ENCODE results near the gene OTUD4.
"Not testable (repeated sequence)": the region's sequence is repeated elsewhere in the genome, so short reads cannot be mapped to it uniquely, and the experiment has no call there.

The OTUD4 gene, protein sequence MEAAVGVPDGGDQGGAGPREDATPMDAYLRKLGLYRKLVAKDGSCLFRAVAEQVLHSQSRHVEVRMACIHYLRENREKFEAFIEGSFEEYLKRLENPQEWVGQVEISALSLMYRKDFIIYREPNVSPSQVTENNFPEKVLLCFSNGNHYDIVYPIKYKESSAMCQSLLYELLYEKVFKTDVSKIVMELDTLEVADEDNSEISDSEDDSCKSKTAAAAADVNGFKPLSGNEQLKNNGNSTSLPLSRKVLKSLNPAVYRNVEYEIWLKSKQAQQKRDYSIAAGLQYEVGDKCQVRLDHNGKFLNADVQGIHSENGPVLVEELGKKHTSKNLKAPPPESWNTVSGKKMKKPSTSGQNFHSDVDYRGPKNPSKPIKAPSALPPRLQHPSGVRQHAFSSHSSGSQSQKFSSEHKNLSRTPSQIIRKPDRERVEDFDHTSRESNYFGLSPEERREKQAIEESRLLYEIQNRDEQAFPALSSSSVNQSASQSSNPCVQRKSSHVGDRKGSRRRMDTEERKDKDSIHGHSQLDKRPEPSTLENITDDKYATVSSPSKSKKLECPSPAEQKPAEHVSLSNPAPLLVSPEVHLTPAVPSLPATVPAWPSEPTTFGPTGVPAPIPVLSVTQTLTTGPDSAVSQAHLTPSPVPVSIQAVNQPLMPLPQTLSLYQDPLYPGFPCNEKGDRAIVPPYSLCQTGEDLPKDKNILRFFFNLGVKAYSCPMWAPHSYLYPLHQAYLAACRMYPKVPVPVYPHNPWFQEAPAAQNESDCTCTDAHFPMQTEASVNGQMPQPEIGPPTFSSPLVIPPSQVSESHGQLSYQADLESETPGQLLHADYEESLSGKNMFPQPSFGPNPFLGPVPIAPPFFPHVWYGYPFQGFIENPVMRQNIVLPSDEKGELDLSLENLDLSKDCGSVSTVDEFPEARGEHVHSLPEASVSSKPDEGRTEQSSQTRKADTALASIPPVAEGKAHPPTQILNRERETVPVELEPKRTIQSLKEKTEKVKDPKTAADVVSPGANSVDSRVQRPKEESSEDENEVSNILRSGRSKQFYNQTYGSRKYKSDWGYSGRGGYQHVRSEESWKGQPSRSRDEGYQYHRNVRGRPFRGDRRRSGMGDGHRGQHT

DNA sequence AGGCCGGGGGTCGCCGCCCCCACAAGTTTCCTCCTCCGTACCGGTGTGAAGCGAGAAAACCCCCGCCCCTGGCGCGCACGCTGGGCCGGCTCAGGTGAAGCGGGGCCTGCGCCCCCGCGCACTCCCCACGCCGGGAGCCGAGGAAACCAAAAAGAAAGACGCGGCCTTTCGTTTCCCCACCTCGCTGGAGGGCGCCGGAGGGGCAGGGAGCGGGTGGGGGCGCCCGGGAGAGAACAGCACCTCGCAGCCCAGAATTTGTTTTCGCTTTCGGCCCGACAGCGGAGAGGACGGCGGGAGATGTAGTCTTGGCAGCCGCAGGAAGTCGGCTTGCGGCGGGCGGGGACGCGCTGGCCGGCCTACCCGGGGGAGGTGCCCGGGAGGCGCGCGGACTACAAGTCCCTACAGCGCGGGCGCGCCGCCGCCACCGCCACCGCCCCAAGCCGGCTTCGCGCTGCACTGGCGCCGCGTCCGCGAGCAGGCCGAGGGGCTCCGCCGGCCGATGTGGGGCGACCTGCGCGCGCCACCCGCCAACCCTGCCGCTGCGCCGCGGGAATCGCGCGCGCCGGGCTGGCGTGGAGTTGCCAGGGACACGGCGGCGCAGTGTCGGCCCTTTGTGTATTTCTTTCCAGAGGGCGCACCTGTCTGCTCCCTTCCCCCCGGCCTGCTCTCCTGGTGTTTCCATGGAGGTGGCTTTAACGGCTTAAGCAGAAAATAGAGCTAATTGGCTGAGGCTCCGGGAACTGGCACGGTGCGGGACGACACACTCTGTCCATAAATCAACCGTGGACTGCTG, at the start of gene OTUD4:
Gene OTUD4 (minus strand): TSS at position 292 of the 793 bp plus-strand sequence. CDS start 616 bp downstream, outside the sequence.
- peak; percentile 82 for DNase-seq

DNA sequence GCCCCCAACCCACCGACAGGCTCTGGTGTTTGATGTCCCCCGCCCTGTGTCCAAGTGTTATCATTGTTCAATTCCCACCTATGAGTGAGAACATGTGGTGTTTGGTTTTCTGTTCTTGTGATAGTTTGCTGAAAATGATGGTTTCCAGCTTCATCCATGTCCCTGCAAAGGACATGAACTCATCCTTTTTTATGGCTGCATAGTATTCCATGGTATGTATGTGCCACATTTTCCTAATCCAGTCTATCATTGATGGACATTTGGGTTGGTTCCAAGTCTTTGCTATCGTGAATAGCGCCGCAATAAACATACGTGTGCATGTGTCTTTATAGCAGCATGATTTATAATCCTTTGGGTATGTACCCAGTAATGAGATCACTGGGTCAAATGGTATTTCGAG, 42.8 kb upstream of the OTUD4 start:
- not testable (repeated sequence) for DNase-seq

DNA sequence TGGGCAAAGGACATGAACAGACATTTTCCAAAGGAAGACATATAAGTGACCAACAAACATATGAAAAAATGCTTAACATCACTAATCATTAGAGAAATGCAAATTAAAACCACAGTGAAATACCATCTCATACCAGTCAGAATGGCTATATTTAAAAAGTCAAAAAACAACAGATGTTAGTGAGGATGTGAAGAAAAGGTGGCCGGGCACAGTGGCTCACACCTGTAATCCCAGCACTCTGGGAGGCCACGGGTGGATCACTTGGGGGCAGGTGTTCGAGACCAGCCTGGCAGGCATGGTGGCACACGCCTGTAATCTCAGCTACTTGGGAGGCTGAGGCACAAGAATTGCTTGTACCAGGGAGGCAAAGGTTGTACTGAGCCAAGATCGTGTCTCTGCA, 41.1 kb upstream of the OTUD4 start:
- DNase-seq: not testable (repeated sequence)

DNA sequence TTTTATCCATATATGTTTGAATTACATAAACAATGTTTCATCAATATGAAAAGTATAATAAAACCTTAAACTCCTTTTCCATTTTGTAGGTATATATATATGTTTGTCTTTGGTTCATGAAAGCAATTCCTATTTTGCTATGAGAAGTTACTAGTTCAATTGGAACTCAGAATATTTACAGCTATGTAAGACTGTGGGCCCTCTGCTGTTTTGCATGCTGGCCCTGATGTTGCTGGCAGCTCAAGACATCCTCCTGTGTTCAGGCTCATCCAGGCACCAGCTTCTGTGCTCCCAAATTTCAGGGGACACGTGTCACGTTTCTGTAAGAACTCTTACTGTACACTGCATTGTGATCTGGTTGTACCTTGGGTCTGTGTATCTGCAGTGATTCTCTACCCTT, 38.7 kb upstream of the OTUD4 start:
- no peak for DNase-seq

DNA sequence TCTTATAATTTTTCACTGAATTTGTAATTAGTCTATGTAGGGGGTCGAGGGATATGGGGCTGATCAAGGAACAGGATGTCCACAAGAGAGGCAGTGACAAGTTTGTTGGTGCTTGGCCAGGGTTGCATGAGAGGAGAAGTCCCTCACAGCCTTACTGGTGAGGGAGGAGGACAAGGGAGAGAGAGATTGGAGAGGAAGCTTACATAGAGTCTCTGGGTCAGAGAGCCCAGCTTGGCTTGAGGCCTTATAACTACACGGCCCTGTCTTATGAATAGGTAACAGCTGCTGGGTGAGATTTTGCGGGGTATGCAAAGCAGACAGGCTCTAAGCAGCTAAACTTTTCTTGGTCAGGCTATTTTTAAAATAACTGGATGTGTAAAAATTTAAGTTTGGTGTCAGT, 37.9 kb upstream of the OTUD4 start:
- DNase-seq: no peak

DNA sequence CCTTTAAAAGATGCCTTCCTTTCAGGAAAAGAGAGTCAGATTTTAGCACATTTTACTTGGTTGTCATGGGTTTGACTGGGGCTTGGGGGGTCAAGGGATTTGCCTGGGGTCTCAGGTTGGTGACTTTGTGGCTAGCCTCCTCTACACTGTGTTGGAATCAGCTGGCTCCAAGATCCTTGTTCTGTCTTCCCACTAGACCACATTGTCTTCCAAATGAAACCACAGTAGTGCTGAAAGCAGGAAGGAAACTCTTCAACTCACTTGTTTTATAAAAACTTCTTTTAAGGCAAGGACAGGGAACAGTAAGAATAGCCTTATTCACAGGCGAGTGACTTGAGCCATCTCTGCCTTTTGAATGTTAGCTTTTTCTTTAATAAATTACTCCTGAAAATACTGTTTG, 37.0 kb upstream of the OTUD4 start:
- DNase-seq: no peak

DNA sequence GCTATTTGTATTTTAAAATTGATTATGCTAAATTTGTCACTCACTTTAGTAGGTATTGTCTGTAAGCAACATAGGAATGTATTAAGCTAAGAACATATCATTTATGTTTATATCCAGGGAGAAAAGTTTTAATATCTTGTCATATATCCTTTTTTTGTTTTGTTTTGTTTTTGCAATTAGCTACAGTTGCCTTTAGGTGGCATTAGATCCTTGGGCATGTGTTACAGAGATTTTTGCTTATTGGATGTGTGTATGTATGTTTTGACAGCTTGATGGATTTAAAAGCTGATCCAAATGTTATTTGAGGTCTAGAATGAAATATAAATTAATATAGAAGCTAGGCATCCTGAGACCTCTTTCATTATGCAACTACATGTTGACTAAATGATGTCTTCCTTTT, 36.1 kb upstream of the OTUD4 start:
- no peak for DNase-seq

DNA sequence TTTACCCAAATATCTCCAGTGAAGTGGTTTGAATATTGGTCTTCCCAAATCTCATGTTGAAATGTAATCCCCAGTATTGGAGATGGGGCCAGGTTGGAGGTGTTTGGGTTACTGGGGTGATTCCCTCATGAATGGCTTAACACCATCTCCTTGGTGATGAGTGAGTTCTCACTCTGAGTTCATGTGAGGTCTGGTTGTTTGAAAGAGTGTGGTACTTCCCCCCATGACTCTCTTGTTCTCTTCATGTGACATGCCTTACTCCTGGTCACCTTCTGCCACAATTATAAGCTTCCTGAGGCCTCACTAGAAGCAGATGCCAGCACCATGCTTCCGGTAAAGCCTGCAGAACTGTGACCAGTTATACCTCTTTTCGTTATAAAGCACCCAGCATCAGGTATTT, 32.9 kb upstream of the OTUD4 start:
- no peak for DNase-seq

DNA sequence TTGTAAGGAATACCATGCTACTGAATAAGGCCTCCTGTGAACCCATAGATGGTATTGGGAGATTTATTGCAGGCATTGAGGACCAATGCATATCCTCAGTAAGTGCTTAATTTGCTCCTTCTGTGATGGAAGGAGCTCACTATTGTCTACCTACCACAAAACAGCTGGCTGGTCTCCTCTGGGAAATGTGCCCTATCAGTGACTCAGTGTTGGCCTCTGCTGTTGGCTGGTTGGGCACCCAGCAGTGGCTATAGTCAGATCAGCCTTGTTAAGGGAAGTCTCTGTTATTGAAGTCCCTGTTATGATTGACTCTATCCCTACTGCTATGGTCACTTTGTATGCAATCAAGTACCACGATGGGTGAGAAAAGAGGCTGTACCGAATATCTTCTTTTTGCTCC, 27.5 kb upstream of the OTUD4 start:
- DNase-seq: no peak

DNA sequence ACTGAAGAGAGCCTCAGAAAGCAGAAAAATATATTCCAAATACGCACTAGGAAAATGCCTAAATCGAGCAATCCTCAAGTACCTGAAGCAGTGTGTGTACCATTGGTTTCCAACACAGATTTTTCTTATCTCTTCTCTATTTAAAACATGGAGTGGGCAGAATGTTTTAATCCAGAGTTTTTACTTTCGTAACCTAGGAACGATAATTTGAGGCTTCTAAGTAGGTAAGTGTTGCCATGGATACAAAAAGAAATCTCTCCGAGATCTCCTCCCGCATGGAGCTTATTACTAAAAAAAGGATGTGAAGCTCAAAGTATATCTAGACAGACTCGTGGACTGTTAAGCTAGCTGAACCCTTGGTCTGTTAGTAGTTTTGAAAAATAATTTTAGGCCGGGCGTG, 23.0 kb upstream of the OTUD4 start:
- DNase-seq: no peak

DNA sequence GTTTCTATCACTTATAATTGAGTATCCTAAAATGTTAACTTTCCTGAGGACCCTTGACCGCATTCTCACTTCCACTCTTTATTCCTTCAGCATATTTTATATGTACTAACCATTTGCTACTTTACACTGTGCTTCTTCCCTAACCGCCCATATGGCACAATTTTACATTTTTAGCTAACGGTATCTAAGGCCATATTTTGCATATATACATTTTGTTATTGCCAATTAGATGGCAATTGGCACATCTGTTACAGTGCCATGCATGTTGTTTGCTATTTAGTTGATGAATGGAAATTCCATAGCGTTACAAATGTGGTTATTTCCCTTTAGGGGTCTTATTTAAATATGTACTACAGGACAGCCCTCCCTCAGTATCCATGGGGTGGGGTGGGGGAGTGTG, 20.0 kb upstream of the OTUD4 start:
- no peak for DNase-seq

DNA sequence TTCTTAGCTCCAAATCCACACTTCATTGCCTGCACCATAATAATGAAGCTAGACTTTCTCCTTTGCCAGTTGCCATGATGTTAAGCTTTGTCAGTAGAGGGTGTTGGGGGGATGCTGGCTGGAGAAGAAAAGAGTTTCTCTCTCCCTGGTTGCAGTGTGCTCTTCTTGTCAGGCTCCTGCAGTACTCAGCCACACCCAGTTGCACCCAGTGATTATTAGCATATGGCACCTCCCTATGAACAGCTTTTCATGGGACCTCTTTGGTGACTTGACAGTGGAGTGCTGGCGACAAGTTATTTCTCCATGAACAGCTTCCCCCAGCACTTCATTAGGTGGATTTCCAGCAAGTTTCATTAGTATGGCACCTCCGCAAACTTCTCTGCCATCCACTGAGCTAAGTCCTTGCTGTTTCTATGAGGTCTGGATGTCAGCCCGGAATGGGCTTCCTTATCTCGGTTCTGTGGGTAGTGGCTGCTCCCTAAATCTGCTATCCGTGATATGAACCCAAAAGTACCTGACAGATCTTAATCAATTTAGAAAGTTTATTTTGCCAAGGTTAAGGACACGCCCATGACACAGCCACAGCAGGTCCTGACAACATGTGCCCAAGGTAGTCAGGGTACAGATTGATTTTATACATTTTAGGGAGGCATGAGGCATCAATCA, 18.8 kb upstream of the OTUD4 start:
- DNase-seq: no peak

DNA sequence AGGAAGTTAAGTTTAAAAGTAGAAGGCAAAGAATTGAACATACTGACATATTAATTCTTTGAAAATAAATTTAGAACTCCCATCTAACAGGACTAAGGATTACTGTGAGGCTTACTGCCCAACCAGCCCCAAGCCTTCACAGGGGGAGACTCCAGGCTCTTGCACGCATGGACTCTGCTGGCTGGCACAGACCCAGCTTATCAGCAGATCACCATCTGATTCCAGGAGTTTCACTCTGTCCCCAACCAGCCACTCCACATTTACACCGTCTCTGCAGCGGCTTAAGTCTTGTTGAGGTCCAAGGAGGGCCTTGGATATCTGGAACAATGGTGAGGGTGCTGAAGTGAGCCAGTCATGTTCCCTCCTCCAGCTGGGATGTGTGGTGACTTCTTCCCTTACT, 16.4 kb upstream of the OTUD4 start:
- DNase-seq: no peak

DNA sequence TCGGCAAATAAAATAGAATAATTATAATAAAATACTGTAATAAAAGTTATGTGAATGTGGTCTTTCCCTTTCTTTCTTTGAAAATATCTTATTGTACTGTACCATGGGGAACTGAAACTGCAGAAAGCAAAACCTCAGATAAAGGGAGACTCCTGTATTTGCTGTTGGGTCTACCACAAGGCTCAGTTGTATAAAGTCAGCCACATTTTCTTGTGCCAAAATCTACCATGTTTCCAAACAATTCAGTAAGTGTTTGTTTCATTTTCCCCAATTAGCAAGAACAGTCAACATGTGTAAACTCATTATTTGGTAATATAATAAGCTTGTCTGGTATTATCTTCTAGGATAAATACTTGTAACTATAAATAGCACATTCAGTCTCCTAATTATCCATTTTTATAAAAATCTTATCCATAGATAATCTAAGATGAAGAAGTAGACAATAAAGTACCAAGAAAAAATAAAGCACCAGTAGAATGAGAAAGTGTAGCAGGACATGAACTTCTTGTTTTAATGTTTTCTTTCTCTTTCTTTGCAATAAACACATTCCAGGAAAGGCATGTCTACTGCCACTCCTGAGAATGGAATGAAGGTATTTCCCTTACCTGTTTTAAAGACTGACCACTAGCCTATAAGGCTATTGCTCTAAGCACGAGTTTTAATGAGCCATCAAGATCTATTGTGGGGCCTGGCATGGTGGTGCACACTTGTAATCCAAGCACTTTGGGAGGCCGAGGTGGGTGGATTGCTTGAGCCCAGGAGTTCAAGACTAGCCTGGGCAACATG, 15.0 kb upstream of the OTUD4 start:
- no peak for DNase-seq

DNA sequence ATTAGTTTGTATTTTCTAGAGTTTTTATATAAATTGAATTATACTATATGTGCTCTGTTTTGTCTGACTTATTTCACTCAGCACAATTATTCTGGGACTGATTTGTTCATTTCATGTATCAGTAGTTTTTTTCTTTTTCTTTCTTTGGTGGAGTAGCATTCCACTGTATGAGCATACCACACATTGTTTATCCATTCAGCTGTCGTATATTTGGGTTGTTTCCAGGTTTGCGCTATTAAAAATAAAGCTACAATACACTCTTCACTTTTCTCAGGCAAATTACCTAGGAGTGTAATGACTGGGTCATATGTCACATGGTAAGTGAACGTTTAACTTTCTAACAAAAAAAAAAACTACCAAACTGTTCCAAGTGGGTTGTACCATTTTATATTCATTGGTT, 9.6 kb upstream of the OTUD4 start:
- no peak for DNase-seq

DNA sequence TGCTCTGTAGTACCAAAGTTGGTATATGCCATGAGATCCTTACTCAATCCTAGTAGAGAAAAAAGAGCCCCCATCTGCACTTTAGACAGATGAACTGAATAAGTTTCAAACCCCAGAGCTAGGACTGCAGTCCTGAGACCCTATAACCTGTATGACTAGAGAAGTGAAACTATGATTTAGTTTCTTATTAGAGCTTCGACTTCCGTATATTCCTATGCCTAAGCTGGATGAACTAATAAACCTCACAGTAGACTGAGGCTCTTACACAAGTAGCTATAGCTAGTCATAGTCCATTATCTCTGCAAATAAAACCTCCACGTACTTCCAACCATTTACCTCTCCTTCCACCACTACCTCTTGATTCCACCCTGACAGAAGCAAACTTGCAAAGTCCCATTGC, 6.3 kb upstream of the OTUD4 start:
- DNase-seq: no peak

DNA sequence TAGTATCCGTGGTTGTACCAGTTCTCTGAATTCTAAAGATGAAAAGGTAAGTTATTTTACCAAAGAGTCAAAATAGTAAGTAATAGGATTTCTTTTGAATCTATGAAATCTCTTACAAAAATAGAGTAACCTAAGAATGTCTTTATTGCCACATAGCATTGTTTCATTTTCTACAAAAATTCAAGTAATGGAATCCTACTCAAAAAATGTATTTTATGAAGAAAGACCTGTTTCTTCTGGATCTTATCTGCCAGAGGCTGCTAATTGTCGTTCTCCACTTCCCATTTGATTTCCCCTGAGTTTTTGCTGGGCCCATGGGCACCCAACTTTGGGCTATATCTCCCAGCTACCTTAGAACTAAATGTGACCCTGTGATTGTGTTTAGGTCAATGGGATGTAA, 3.2 kb upstream of the OTUD4 start:
- DNase-seq: no peak

DNA sequence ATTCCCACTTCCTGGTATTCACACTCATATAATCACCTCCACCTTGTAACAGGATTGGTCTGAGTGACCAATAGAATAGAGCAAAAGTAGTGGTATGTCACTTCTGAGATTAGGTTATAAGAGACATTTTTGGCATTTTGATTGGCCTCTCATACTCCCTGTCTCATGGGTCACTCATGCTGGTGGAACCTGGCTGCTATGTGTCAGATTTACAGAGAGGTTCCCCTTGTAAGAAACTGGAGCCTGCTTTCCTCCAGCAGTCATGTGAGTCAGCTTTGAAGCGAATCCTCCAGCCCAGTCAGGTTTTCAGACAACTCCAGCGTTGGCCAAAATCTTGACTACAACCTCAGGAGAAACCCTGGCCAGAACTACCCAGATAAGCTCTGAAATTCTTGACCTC, 2.6 kb upstream of the OTUD4 start:
- DNase-seq: no peak

DNA sequence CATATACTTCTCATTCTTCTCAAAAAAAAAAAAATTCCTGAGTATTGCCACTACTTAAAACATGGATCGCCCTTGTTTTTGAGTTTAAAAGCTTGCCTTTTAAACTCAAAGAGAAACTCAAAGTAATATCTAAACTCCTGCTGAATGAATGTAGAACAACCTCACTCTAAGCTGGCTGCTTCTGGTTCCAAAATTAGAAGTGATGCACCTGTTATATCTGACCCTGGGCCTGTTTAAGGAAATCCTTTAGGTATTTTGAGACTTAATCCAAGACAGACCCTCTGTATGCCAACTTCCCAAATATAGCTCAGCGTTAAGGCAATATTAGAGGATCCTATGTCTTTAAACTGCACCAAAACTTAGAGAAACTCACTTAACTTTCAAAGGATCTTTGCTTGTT, 1.8 kb upstream of the OTUD4 start:
- DNase-seq: no peak

DNA sequence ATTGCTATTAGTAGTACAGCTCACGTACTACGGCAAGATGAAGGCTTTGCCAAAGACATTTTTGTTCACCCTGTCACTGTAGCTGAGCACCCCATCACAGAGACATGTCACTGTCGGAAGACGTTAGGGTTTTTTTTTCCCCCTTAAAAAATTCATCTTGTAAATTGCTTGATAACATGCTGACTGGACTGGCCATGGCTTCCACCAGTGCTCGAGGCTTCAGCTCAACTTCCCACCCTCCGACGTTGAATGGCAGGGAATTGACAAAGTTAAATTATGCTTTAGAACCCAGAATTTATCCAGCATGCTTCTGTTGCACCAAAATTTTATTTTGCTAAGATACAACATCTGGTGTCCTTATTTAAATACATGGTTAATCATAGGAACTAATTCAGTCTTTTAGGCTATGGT, 707 bp upstream of the OTUD4 start:
- no peak for DNase-seq

DNA sequence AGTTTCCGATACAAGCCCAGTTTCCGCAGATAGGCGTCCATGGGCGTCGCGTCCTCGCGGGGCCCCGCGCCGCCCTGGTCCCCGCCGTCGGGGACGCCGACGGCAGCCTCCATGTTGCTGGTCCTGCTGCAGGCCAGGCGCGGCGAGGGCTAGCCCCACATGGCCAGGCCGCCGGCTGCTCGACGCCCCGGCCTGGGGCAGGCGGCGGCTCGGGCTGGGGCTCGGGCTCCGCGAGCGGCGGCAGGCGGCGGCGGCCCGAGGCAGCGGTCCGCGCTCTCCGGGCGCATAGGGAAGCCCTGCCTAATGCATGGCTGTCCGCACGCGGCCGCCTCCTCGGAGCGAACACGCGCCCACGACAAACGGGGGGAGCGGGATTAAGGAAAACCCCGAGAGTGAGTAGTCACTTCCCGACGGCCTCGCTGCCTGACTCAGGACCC, 510 bp downstream of the OTUD4 start:
- not testable (repeated sequence) for DNase-seq

All from GF-D8 (cell line).